ENCODE measurements around the gene DEPDC4. TPM values are rescaled to one million over a fixed set of nuclear protein-coding genes. Genes with fewer than 3 reads are reported as not detected.

Gene DEPDC4
- total RNA-seq, 2 experiments from 2014 or later: 1.4 to 2.1 TPM

DNA sequence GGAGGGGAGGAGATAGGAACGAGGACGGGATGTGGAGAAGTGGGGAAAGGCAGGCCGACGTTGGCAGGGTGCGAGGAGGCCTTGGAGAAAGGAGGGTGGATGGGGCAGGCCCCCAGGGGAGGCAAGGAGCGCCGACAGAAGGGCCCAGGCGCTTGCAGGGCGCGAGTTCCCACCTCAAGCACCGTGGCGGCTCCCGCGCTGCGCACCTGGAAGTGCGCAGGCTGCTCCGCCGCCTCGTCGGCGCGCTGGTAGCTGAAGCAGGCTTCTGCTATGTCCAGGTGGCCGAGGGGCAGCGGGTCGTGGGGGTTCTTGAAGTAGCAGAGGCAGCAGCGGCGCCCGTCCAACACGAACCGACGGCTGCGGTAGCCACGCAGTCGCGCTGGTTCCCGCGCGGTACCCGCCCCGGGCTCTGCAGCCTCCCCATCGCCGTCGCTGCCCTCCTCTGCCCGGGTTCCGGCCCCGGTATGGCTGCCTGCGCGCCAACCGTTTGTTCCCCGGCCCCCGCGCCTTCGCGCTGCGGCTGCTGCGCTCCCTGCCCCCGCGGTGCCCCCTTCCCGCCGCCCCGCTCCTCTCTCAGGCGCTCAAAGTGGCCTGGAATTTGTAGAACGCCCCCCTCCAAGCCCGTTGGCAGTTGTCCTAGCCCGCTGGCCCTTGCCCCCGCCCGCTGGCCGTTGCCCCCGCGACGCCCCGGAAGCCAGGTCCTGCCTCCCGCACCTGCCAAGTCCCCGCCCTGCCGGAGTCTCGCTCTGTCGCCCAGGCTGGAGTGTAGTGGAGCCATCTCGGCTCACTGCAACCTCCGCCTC is 67.3 kb downstream of the DEPDC4 start:
- no peaks in the 10 kb centered on the region for H3K27me3 Mint-ChIP-seq
- CTCF ChIA-PET: interaction anchor here (1.3 kb wide), 1 partner anchor 45 kb away, joined by 4 read pairs; no protein-coding TSS in a partner anchor
- peak overlapping the region; percentile 100 for H3K27ac Mint-ChIP-seq
- POLR2A ChIA-PET: no interaction called here
- H3K36me3 Mint-ChIP-seq (ENCODE audit: low read depth): peaks cover 18% of the 10 kb centered on the region
- DNase-seq: peak; percentile 84
- peaks cover 42% of the 10 kb centered on the region for H3K4me1 Mint-ChIP-seq
- peak overlapping the region; percentile 99 for H3K4me3 Mint-ChIP-seq
- no peaks in the 10 kb centered on the region for H3K9me3 Mint-ChIP-seq

GRCh38 chr12:100199023-100199346 is 67.9 kb downstream of the DEPDC4 start:
- peaks cover 22% of the 10 kb centered on the region for H3K36me3 Mint-ChIP-seq (ENCODE audit: low read depth)
- H3K4me1 Mint-ChIP-seq: peaks cover 41% of the 10 kb centered on the region
- ChIA-PET POLR2A (no interaction called here), CTCF (no interaction called here)
- no peaks in the 10 kb centered on the region for H3K9me3 Mint-ChIP-seq
- peak overlapping the region; percentile 99 for H3K4me3 Mint-ChIP-seq
- H3K27ac Mint-ChIP-seq: peak overlapping the region; percentile 100
- H3K27me3 Mint-ChIP-seq: no peaks in the 10 kb centered on the region
- no peak for DNase-seq

- H3K36me3 Mint-ChIP-seq (ENCODE audit: low read depth): peaks cover 26% of the 10 kb centered on the region
- ChIA-PET POLR2A (no interaction called here), CTCF (interaction anchor here (1.5 kb wide), 1 partner anchor 11 kb away, joined by 5 read pairs; no protein-coding TSS in a partner anchor)
- no peak overlapping the region for H3K4me3 Mint-ChIP-seq
- H3K9me3 Mint-ChIP-seq: no peaks in the 10 kb centered on the region
- no peak for DNase-seq
- H3K27ac Mint-ChIP-seq: peak overlapping the region; percentile 25
- H3K27me3 Mint-ChIP-seq: no peaks in the 10 kb centered on the region
- peaks cover 39% of the 10 kb centered on the region for H3K4me1 Mint-ChIP-seq
Measured at GRCh38 chr12:100197486-100197885, 69.4 kb downstream of the DEPDC4 start.

DNA sequence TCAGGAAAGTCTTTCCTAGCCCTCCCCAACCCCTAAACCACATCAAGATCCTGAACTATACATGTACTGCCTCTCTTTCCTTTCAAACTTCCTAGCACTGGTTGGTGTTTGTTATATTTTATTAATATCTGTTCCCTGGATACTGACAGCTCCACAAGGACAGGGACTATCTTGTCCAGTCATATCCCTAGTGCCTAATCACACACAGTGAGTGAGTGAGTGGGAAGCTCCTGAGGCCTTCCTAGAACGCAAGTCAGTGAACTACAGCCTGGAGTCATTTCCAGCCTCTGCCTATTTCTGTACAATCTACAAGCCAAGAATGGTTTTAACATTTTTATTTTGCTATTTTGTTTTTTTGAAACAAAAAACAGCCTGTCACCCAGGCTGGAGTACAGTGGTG is 73.8 kb downstream of the DEPDC4 start:
- H3K4me3 Mint-ChIP-seq: no peak overlapping the region

More for the DNA sequence above, 73.8 kb downstream of the DEPDC4 start:
- no peak for DNase-seq
- CTCF ChIA-PET: interaction anchor here (0.8 to 1.3 kb wide), 2 partner anchors 10 to 38 kb away, joined by 4 read pairs; no protein-coding TSS in a partner anchor
- Mint-ChIP-seq H3K4me1 (peaks cover 17% of the 10 kb centered on the region), H3K27me3 (no peaks in the 10 kb centered on the region), H3K36me3 (ENCODE audit: low read depth) (peaks cover 45% of the 10 kb centered on the region), H3K9me3 (no peaks in the 10 kb centered on the region), H3K27ac (no peak overlapping the region)
- POLR2A ChIA-PET: no interaction called here

Other genes starting within 250 kb of the DEPDC4 start
- gene BLTP3B, start 124.2 kb downstream of the DEPDC4 start, total RNA-seq: 10 to 100 TPM; 18.0 to 19.8 TPM
- 10 to 100 TPM; 27.6 to 33.8 TPM for gene ACTR6, start 66.3 kb downstream of the DEPDC4 start, total RNA-seq
- gene SCYL2, start 98 bp upstream of the DEPDC4 start, total RNA-seq: 10 to 100 TPM; 32.1 to 33.3 TPM
- not detected for gene SLC17A8, start 90.0 kb upstream of the DEPDC4 start, total RNA-seq
- not detected for gene NR1H4, start 206.8 kb upstream of the DEPDC4 start, total RNA-seq